ENCODE results near the gene ZC2HC1C.

Gene ZC2HC1C

GRCh38 chr14:75049136-75049535 lies 20.3 kb upstream of the ZC2HC1C start:
- Histone ChIP-seq H3K27me3 (ENCODE audit: insufficient read depth, low read depth, severe bottlenecking) (no peaks in the 10 kb centered on the region), H3K27ac (no peak overlapping the region), H3K36me3 (peaks cover 9% of the 10 kb centered on the region), H3K4me3 (ENCODE audit: low read depth, low read length) (no peak overlapping the region), H3K9me3 (ENCODE audit: severe bottlenecking) (no peaks in the 10 kb centered on the region)
- TF ChIP-seq, protein P1, sequence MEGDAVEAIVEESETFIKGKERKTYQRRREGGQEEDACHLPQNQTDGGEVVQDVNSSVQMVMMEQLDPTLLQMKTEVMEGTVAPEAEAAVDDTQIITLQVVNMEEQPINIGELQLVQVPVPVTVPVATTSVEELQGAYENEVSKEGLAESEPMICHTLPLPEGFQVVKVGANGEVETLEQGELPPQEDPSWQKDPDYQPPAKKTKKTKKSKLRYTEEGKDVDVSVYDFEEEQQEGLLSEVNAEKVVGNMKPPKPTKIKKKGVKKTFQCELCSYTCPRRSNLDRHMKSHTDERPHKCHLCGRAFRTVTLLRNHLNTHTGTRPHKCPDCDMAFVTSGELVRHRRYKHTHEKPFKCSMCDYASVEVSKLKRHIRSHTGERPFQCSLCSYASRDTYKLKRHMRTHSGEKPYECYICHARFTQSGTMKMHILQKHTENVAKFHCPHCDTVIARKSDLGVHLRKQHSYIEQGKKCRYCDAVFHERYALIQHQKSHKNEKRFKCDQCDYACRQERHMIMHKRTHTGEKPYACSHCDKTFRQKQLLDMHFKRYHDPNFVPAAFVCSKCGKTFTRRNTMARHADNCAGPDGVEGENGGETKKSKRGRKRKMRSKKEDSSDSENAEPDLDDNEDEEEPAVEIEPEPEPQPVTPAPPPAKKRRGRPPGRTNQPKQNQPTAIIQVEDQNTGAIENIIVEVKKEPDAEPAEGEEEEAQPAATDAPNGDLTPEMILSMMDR (IDR thresholded peaks at IDR 0.05; ENCODE audit: low read depth, low read length), result no peak
- no peak for DNase-seq

GRCh38 chr14:75049731-75050201 lies 19.7 kb upstream of the ZC2HC1C start:
- no peak for DNase-seq
- no peak overlapping the region for H3K4me3 ChIP-seq (ENCODE audit: low read depth, low read length)
- peaks cover 9% of the 10 kb centered on the region for H3K36me3 ChIP-seq
- no peak overlapping the region for H3K27ac ChIP-seq
- H3K27me3 ChIP-seq (ENCODE audit: insufficient read depth, low read depth, severe bottlenecking), result no peaks in the 10 kb centered on the region
- TF ChIP-seq, protein P1 (IDR thresholded peaks at IDR 0.05; ENCODE audit: low read depth, low read length), result no peak
- no peaks in the 10 kb centered on the region for H3K9me3 ChIP-seq (ENCODE audit: severe bottlenecking)

GRCh38 chr14:75050852-75051555 lies 18.4 kb upstream of the ZC2HC1C start, which contains the start of gene MLH3:
Gene MLH3, minus strand, starts transcription at chr14:75051467. Its CDS starts 1,812 bp downstream, at chr14:75049655.
- TF ChIP-seq, protein P1 (IDR thresholded peaks at IDR 0.05; ENCODE audit: low read depth, low read length), result no peak
- peak within 1 kb of the TSS; percentile 59 for H3K4me3 ChIP-seq (ENCODE audit: low read depth, low read length)
- H3K9me3 ChIP-seq (ENCODE audit: severe bottlenecking), result no peaks in the 10 kb centered on the region
- peaks cover 15% of the 10 kb centered on the region for H3K36me3 ChIP-seq
- H3K27me3 ChIP-seq (ENCODE audit: insufficient read depth, low read depth, severe bottlenecking), result no peaks in the 10 kb centered on the region
- H3K27ac ChIP-seq, result peak within 1 kb of the TSS; percentile 78
- peak; percentile 89 for DNase-seq

GRCh38 chr14:75051556-75051899 lies 17.9 kb upstream of the ZC2HC1C start:
- Histone ChIP-seq H3K27me3 (ENCODE audit: insufficient read depth, low read depth, severe bottlenecking) (no peaks in the 10 kb centered on the region), H3K9me3 (ENCODE audit: severe bottlenecking) (no peaks in the 10 kb centered on the region), H3K27ac (no peak overlapping the region), H3K36me3 (peaks cover 15% of the 10 kb centered on the region), H3K4me3 (ENCODE audit: low read depth, low read length) (peak overlapping the region; percentile 59)
- TF ChIP-seq, protein P1 (IDR thresholded peaks at IDR 0.05; ENCODE audit: low read depth, low read length), result no peak
- no peak for DNase-seq

DNA sequence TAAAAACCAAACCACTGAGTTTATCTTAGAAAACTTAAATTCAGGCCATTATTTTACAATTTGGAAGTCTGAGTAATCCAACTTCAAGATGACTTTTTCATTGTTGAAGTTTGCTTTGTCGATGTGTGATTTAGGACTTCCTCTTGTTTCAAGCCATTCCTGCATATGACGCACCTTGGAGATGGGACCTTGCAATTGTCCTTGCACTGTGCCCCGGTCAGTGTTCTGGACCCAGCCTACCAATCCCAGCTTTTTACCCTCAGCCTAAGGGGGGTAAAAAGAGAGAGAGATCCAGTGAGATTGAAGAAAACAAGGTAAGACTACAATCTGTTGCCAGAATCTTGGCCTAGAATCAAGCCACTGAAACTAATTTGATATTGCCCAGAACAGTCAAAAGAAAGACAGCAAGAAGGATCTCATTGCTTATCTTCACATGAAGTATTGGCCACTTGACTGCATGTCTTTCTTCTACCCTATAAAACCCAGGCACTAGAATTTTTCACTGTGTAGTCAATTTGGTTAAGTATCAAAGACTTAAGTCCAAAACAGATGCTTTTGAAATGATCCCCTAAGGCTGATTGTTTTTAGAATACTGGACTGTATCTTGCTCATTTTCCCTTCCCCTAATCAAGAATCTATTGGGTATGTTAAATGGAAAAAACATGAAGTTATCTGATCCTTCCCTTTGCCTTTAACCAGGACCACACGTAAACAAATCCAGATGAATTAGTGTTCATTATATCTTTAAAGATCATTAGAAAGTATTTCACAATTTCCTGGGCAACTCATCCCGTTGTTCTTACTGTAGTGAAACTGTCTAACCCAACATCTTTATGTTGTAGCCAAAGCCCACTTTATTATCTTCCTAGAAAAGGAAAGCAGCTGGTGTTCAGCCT lies 15.8 kb upstream of the ZC2HC1C start:
- Histone ChIP-seq H3K36me3 (peaks cover 15% of the 10 kb centered on the region), H3K27me3 (ENCODE audit: insufficient read depth, low read depth, severe bottlenecking) (no peaks in the 10 kb centered on the region), H3K4me3 (ENCODE audit: low read depth, low read length) (no peak overlapping the region), H3K9me3 (ENCODE audit: severe bottlenecking) (no peaks in the 10 kb centered on the region), H3K27ac (no peak overlapping the region)
- DNase-seq, result no peak
- TF ChIP-seq, protein P1 (IDR thresholded peaks at IDR 0.05; ENCODE audit: low read depth, low read length), result no peak
